WTC11 (cell line): ENCODE measurements around the gene NOL4L. TPM values are rescaled to one million over a fixed set of nuclear protein-coding genes. Genes with fewer than 3 reads are reported as not detected.

Experiments used
- ATAC-seq: fragments of 200-7000 bp; cut with Tn5 transposase; 2 replicates; pipeline ENCODE4 v1.10.0; 2021; ENCODE audit warnings: mild to moderate bottlenecking, moderate library complexity
- CTCF ChIA-PET: fragments of 300-600 bp; sonication (Branson Sonifier 250); formaldehyde crosslinking; loops from one replicate; lab custom pipeline; 2021; ENCODE audit warnings: antibody characterized with exemption; lab: Charles Lee
- POLR2A ChIA-PET: fragments of 350-600 bp; sonication (Branson Sonifier 250); formaldehyde crosslinking; loops from one replicate; lab custom pipeline; 2021; ENCODE audit warnings: antibody characterized with exemption; lab: Charles Lee
- DNase-seq: peaks from one replicate; pipeline ENCODE4 v3.0.0; 2021; ENCODE audit warnings: low spot score
- H3K27ac Mint-ChIP-seq: 2 replicates; pipeline ENCODE4 v1.8.0; 2021; ENCODE audit warnings: mixed read lengths
- H3K27me3 Mint-ChIP-seq: 2 replicates; pipeline ENCODE4 v1.8.0; 2021; ENCODE audit warnings: low read depth, mild to moderate bottlenecking, moderate library complexity, mixed read lengths
- H3K36me3 Mint-ChIP-seq: 2 replicates; pipeline ENCODE4 v1.8.0; 2021; ENCODE audit warnings: mixed read lengths
- H3K4me1 Mint-ChIP-seq: 2 replicates; pipeline ENCODE4 v1.8.0; 2022; ENCODE audit warnings: mixed read lengths
- H3K4me3 Mint-ChIP-seq: 2 replicates; pipeline ENCODE4 v1.8.0; 2021; ENCODE audit warnings: mild to moderate bottlenecking, moderate library complexity, mixed read lengths
- H3K9me3 Mint-ChIP-seq: 2 replicates; pipeline ENCODE4 v1.8.0; 2021; ENCODE audit warnings: mixed read lengths
- AFF4 ChIP-seq: sonication (generic); formaldehyde crosslinking; IDR thresholded peaks from 2 replicates; pipeline ENCODE4 v1.8.1; 2023; ENCODE audit warnings: mild to moderate bottlenecking, missing genetic modification reagents, borderline replicate concordance
- AR ChIP-seq: fragments of 250-450 bp; sonication (Bioruptor Pico); IDR thresholded peaks from 2 replicates; pipeline ENCODE4 v1.9.0; 2021; ENCODE audit warnings: mild to moderate bottlenecking
- ATF3 ChIP-seq: sonication (generic); formaldehyde crosslinking; conservative IDR thresholded peaks from 2 replicates; pipeline ENCODE4 v1.8.1; 2022; ENCODE audit warnings: mild to moderate bottlenecking, missing genetic modification reagents
- E2F1 ChIP-seq: sonication (generic); formaldehyde crosslinking; IDR thresholded peaks from 2 replicates; pipeline ENCODE4 v1.8.0; 2022; ENCODE audit warnings: mild to moderate bottlenecking, missing genetic modification reagents
- E2F4 ChIP-seq: sonication (generic); formaldehyde crosslinking; IDR thresholded peaks from 2 replicates; pipeline ENCODE4 v1.8.1; 2022; ENCODE audit warnings: low read depth, mild to moderate bottlenecking, moderate library complexity, missing genetic modification reagents, borderline replicate concordance
- FOXP4 ChIP-seq: sonication (generic); formaldehyde crosslinking; IDR thresholded peaks from 2 replicates; pipeline ENCODE4 v1.8.0; 2022; ENCODE audit warnings: mild to moderate bottlenecking, missing genetic modification reagents
- HMGA2 ChIP-seq: fragments of 250-450 bp; sonication (Bioruptor Pico); IDR thresholded peaks from 2 replicates; pipeline ENCODE4 v1.4.0; 2021; ENCODE audit warnings: mild to moderate bottlenecking, moderate library complexity
- JAZF1 ChIP-seq: fragments of 250-450 bp; sonication (Bioruptor Pico); IDR thresholded peaks from 2 replicates; pipeline ENCODE4 v1.9.0; 2021; ENCODE audit warnings: moderate library complexity, mild to moderate bottlenecking, inconsistent platforms
- NR2C2 ChIP-seq: sonication (generic); formaldehyde crosslinking; IDR thresholded peaks from 2 replicates; pipeline ENCODE4 v1.8.0; 2022; ENCODE audit warnings: mild to moderate bottlenecking, missing genetic modification reagents
- ZNF138 ChIP-seq: sonication (generic); formaldehyde crosslinking; conservative IDR thresholded peaks from 2 replicates; pipeline ENCODE4 v1.8.1; 2022; ENCODE audit warnings: mild to moderate bottlenecking, moderate library complexity, missing genetic modification reagents
- ZNF425 ChIP-seq: fragments of 250-450 bp; sonication (Bioruptor Pico); conservative IDR thresholded peaks from 2 replicates; pipeline ENCODE4 v1.9.0; 2021; ENCODE audit warnings: mild to moderate bottlenecking
- ZNF532 ChIP-seq: fragments of 250-450 bp; sonication (Bioruptor Pico); IDR thresholded peaks from 2 replicates; pipeline ENCODE4 v1.9.0; 2021; ENCODE audit warnings: mild to moderate bottlenecking, borderline replicate concordance
- total RNA-seq: library from RNA; stranded (reverse); gene quantifications from 3 replicates; pipeline ENCODE4 v1.2.3, GENCODE V29; 2021

The NOL4L gene
- total RNA-seq, 1 experiment from 2014 or later, result 29.0 TPM

GRCh38 chr20:32611868-32612267 lies 26.7 kb upstream of the NOL4L start:
- Mint-ChIP-seq H3K27me3 (no peaks in the 10 kb centered on the region), H3K9me3 (peaks cover 9% of the 10 kb centered on the region; the same call in 1 of the 2 replicates), H3K4me3 (no peak overlapping the region), H3K36me3 (no peaks in the 10 kb centered on the region), H3K4me1 (peaks cover 10% of the 10 kb centered on the region), H3K27ac (no peak overlapping the region)
- DNase-seq (no peak), ATAC-seq (no peak)
- ChIA-PET POLR2A (no interaction called here), CTCF (interaction anchor here (1.0 to 1.5 kb wide), 3 partner anchors 40 to 90 kb away, joined by 3 to 5 read pairs (median 3); no protein-coding TSS in a partner anchor)
- TF ChIP-seq AR (CRISPR knock-in tag), result no peak
- TF ChIP-seq NR2C2 (CRISPR knock-in tag), result no peak
- TF ChIP-seq AFF4 (CRISPR knock-in tag), result no peak
- TF ChIP-seq JAZF1 (CRISPR knock-in tag), result no peak
- TF ChIP-seq HMGA2 (CRISPR knock-in tag), result no peak
- no peak for TF ChIP-seq ZNF138
- TF ChIP-seq E2F4 (CRISPR knock-in tag), result no peak
- TF ChIP-seq ATF3 (CRISPR knock-in tag), result no peak
- no peak for TF ChIP-seq FOXP4 (CRISPR knock-in tag)
- TF ChIP-seq ZNF532 (CRISPR knock-in tag), result no peak
- no peak for TF ChIP-seq ZNF425 (CRISPR knock-in tag)
- no peak for TF ChIP-seq E2F1
